ENCODE data around the gene ZDHHC7.

GRCh38 chr16:84986879-84987278, 24.5 kb downstream of the ZDHHC7 start:
- TF ChIP-seq POLR2A (IDR thresholded peaks at IDR 0.05) = no peak
- TF ChIP-seq, protein P1, sequence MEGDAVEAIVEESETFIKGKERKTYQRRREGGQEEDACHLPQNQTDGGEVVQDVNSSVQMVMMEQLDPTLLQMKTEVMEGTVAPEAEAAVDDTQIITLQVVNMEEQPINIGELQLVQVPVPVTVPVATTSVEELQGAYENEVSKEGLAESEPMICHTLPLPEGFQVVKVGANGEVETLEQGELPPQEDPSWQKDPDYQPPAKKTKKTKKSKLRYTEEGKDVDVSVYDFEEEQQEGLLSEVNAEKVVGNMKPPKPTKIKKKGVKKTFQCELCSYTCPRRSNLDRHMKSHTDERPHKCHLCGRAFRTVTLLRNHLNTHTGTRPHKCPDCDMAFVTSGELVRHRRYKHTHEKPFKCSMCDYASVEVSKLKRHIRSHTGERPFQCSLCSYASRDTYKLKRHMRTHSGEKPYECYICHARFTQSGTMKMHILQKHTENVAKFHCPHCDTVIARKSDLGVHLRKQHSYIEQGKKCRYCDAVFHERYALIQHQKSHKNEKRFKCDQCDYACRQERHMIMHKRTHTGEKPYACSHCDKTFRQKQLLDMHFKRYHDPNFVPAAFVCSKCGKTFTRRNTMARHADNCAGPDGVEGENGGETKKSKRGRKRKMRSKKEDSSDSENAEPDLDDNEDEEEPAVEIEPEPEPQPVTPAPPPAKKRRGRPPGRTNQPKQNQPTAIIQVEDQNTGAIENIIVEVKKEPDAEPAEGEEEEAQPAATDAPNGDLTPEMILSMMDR (IDR thresholded peaks at IDR 0.05) = no peak
